OCI-M2 (cell line): ENCODE results near the gene MRE11.
"Not testable (repeated sequence)": the region's sequence is repeated elsewhere in the genome, so short reads cannot be mapped to it uniquely, and the experiment has no call there.

Source experiments
- DNase-seq: peaks from one replicate; lab custom pipeline; 2025; ENCODE audit not compliant: unreplicated experiment; lab: John Stamatoyannopoulos, UW

MRE11 gene

GRCh38 chr11:94433049-94433448 is 60.6 kb downstream of the MRE11 start:
- no peak for DNase-seq

GRCh38 chr11:94424662-94425061 is 69.0 kb downstream of the MRE11 start:
- DNase-seq, result no peak

- no peak for DNase-seq
Observed at GRCh38 chr11:94424011-94424410, 69.6 kb downstream of the MRE11 start.

GRCh38 chr11:94423507-94423906 is 70.1 kb downstream of the MRE11 start:
- no peak for DNase-seq

DNA sequence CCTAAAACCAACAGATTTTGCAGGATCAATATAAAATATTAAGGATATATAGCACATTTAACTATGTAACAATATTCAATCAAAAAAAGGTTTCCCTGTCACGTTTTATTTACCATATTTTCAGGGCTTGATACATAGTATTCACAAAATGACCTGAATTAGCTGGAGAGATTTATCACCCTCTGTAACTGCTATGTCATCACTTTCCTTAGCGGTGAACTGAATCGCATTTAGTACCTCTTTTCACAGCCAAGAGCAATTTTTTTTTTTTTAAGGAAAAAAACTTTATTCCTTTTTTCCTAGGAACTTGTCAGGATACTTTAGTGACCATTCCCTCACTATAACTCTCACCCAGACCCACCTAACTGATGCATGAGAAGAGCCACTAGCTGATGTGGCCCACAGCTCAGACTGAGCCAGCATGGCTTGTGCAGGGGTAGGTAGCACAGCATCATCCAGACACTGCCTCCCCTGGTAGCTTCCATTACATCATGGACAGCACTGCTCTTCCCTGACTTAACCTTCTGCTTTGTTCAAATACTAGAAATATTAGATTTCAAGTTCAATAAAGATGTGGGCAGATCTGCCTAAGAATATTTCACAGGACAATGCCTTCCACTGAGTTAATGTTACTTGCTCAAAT is 75.4 kb downstream of the MRE11 start:
- DNase-seq, result no peak

- no peak for DNase-seq
Observed at GRCh38 chr11:94417386-94417987, 76.2 kb downstream of the MRE11 start.

- DNase-seq, result no peak
Observed at GRCh38 chr11:94405062-94405833, 88.4 kb downstream of the MRE11 start.

DNA sequence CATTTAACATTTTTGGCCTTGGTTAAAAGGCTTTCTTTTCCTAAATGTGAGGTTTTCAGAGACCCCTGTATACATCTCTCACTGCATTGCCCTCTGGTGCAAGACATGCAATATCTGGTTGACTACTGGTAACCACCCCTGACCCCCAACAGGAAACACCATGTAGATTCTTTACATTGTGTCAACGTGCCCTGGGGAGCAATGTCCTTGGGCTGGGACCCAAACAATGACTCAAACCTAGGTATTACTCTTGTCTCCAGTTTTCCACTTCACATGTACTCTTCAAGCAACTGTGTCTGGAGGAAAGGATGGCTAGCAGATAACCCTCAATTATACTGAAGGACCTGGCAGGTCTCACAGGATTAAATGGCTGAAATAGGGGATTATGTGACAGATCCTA is 91.3 kb downstream of the MRE11 start:
- DNase-seq, result no peak

GRCh38 chr11:94401773-94402265 is 91.8 kb downstream of the MRE11 start:
- no peak for DNase-seq

DNA sequence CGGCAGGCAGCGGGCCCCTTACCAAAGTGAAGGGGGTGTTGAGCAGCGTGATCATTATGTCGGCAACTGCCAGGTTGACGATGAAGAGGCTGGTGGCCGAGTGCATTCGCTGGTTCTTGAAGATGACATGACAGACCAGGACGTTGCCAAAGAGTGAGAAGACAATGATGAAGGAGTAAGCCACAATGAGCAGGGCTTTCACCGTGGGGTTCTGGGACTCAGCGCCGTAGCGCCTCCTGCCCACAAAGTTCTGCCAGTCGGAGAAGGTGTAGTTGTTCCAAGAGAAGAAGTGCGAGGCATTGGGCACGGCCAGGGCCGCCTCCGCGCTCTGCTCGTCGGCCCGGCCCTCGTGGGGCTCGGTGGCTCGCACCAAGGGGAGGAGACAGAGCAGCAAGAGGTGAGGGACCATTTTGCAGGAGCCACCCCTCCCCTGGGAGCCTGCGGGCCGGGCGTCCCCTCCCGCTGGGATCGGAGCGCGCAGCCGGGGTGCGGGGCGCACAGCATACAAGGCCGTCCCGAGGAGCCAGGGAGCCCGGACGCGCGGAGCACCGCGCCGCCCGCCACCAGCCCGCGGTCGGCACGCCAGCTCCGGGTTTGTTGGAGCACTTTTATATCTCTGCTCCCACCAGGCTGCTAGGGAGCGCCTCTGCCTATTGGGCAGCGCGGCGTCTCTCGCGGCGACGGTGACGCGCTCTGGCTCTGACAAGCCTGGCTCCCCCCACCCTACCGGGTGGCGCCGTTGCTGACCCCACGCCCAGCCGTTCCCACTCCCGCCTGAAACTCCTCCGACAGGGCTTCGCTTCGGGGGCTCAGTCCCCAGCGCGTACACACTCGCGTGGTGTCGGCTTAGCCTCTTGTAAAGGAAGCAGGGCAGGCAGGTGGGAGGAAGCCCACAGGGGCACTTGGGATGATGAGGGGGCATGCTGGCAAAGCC is 92.5 kb downstream of the MRE11 start, which contains the start of gene GPR83:
Gene GPR83, minus strand, starts transcription at position 581 of the 934 bp plus-strand sequence. Its CDS starts 172 bp downstream, at position 409.
- DNase-seq, result no peak

- DNase-seq, result no peak
Observed at GRCh38 chr11:94400457-94400838, 93.2 kb downstream of the MRE11 start.

DNA sequence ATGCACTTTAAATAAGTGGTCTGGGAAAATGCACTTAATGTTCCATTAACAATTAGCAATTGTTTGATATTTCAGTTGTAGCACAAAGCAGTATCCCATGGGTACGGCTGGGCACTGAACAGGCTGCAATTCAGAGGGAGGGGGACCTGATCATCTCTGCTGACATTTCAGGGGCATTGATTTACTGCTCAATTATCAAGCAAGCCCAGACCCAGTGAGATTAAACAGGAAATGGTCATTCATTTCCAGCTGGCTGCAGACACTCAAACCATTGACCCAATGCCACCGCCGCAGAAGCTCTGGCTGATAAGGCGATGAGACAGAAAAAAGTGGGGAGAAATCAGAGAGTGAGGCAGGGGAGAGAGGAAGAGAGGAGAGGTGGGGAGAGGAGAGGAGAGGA is 93.6 kb downstream of the MRE11 start:
- no peak for DNase-seq

DNA sequence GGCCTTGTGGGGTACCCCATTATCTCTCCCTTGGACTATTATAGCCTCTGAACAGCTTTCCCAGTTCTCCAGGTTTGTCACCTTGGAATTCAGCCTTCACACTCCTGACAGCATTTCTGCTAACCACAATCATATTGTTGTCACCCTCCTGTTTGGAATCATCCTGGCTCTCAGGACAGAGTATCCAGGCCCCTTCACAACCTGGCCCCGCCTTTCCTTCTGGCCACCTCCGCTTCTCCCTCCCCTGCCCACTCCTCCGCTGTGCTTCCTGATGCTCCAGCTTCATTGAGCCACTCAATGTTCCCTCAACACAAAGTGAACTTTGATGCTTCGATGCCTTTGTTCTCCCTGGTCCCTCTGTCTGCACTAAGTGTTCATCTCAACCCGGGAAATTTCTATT is 95.5 kb downstream of the MRE11 start:
- no peak for DNase-seq

DNA sequence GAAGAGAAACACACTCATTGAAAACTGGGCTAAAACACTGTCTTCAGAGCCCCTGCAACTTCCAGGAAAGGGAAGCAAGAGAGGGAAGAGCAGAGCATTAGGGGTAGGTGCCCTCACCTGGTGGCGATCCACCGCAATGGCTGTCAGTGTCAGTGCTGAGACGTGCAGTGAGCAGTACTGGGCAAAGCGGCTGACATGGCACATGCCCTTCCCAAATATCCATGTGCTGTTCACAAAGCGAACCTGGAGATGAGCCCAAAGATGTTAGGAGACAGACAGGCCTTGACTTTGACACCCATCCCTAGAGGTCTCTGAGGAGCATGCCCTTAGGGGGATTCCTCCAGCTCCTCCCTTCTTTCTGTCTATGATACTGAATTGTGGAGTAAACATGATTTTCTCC is 97.4 kb downstream of the MRE11 start:
- DNase-seq, result no peak

DNA sequence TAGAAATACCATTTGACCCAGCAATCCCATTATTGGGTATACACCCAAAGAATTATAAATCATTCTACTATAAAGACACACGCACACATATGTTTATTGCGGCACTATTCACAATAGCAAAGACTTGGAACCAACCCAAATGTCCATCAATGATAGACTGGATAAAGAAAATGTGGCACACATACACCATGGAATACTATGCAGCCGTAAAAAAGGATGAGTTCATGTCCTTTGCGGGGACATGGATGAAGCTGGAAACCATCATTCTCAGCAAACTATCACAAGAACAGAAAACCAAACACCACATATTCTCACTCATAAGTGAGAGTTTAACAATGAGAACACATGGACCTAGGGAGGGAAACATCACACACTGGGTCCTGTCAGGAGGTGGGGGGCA is 101.7 kb downstream of the MRE11 start:
- DNase-seq, result not testable (repeated sequence)

- no peak for DNase-seq
Observed at GRCh38 chr11:94379613-94380012, 114.0 kb downstream of the MRE11 start.

- DNase-seq, result no peak
Observed at GRCh38 chr11:94376841-94377240, 116.8 kb downstream of the MRE11 start.

GRCh38 chr11:94370576-94370975 is 123.1 kb downstream of the MRE11 start:
- DNase-seq, result not testable (repeated sequence)
